DND-41 (cell line): ENCODE measurements around the gene EXOC4.

Experiments used
- CTCF ChIP-seq: IDR thresholded peaks from 2 replicates; pipeline ENCODE4 v1.5.1; 2012; ENCODE audit warnings: borderline replicate concordance, low read length, moderate library complexity, mild to moderate bottlenecking; ENCODE audit not compliant: poor library complexity, severe bottlenecking; ENCODE audit errors: extremely low read depth
- EZH2 ChIP-seq: IDR thresholded peaks from 3 replicates; pipeline ENCODE4 v1.6.1; 2012; ENCODE audit warnings: borderline replicate concordance, low read depth, mild to moderate bottlenecking, moderate library complexity, low read length, inconsistent platforms; ENCODE audit not compliant: severe bottlenecking

GRCh38 chr7:133534816-133535215, 281.9 kb downstream of the EXOC4 start:
- TF ChIP-seq CTCF (no peak), EZH2 (no peak)
